ENCODE data around the gene GABRA5.

GABRA5 gene

GRCh38 chr15:26934848-26935247 lies 68.0 kb downstream of the GABRA5 start:
- no peak for DNase-seq

- no peak for DNase-seq
Observed at GRCh38 chr15:26935322-26935721, 68.5 kb downstream of the GABRA5 start.

- no peak for DNase-seq
Observed at GRCh38 chr15:26936502-26936901, 69.6 kb downstream of the GABRA5 start.

- no peak for DNase-seq
Observed at GRCh38 chr15:26937134-26937533, 70.3 kb downstream of the GABRA5 start.

DNA sequence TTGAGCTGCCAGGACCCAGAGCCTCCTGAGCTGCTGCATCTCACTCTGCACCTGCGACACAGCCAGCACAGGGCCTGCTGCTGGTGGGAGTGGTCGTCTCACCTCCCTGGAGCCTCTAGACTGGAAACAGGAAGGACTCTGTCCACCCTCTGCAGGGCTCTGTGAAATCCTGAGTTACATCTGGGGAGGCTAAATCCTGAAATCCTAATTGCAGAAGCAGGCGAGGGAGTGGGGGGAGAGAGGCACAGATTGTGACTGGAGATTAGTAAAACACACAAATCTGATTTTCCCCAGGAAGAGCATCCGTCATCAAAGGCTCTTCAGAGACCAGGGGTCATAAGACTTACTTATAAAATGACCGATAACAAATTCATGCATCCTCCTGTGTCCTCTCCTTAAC lies 72.5 kb downstream of the GABRA5 start:
- peak; percentile 13 for DNase-seq

GRCh38 chr15:26941489-26941888 lies 74.6 kb downstream of the GABRA5 start:
- no peak for DNase-seq

DNA sequence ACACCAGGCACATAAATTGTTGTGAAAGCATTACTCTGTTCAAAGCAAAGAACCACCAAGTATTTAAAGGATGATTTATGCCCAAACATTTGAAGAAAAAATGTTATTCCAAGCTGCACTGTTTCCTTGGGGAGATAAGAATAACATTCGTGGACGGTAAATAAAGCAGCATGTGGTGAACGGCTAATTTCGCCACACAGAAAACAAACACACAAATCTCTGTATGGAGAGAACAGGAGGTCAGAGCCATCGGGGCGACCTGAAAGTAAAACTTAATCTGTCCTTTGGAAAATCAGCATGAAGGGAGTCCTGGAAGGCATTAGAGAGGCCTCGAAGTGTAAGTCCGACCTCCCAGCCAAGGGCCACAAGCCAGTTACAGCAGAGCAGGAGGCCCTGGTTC lies 77.0 kb downstream of the GABRA5 start:
- no peak for DNase-seq

GRCh38 chr15:26945046-26945445 lies 78.2 kb downstream of the GABRA5 start:
- no peak for DNase-seq

DNA sequence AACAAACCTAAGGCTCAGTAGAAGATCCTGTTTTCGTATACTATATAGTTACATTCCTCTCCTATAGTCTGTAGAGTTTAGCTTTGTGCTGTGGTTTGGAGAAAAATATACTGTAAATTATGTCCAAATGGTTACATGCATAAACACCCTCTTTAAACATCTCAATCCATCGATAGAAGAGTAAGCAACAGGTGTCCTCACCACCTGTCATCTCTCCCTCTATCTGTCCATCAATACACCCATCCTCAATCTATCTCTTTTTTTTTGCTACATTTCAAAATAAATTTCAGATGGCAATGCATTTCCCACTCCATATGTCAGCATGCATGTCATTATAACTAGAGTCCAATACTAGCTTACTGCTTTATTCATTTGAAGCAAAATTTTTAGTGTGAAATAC lies 83.1 kb downstream of the GABRA5 start:
- DNase-seq, result no peak

- DNase-seq, result no peak
Observed at GRCh38 chr15:26954403-26954802, 87.5 kb downstream of the GABRA5 start.

GRCh38 chr15:26967719-26968269 lies 100.9 kb downstream of the GABRA5 start:
- DNase-seq, result peak; percentile 89

GRCh38 chr15:26968806-26969205 lies 101.9 kb downstream of the GABRA5 start:
- DNase-seq, result no peak

- peak; percentile 69 for DNase-seq
Observed at GRCh38 chr15:26970712-26971210, 103.9 kb downstream of the GABRA5 start, which contains the start of gene GABRG3. GABRG3 (plus strand) TSS chr15:26971181.

GRCh38 chr15:26971271-26972018 lies 104.6 kb downstream of the GABRA5 start:
- DNase-seq, result peak; percentile 76

- peak; percentile 14 for DNase-seq
Observed at GRCh38 chr15:26972636-26973035, 105.8 kb downstream of the GABRA5 start.

GRCh38 chr15:26974120-26974780 lies 107.4 kb downstream of the GABRA5 start:
- peak; percentile 44 for DNase-seq

- DNase-seq, result no peak
Observed at GRCh38 chr15:26981492-26981891, 114.6 kb downstream of the GABRA5 start.

GRCh38 chr15:26983822-26984221 lies 117.0 kb downstream of the GABRA5 start:
- DNase-seq, result no peak

DNA sequence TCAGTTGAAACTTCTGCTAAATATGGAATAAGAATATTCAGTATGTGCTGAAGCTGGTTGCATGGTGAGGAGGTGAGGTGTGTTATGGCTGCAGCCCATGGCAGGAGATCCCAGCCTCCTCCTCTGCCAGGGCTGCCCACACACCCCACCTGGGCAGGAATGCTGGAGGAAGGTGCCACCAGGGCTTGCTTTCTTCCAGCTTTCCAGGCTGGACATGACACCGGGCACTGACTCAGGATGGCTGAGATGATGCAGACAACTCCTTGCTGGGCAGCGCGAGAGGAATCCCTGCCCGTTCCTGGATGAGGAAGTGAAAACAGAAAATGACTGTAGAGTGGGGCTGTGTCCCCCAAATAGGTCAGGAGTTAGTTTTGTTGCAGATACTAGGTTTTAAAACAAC lies 118.2 kb downstream of the GABRA5 start:
- no peak for DNase-seq

DNA sequence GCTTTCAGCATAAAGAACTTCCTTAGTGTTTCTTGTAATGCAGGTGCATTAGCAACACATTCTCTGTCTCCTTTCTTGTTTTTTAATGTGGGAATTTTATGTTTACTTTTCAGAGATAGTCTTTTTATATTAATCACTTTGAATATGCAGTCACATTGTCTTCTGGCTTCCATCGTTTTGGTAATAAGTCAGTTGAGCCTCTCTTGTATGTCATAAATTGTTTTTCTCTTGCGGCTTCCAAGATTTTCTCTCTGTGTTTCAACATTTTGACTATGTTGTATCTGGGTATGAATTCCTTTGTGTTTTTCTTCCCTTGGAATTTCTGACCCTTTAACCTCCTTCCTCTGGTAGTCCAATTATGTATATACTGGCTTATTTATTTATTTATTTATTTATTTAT lies 129.4 kb downstream of the GABRA5 start:
- DNase-seq, result no peak

Data from retina (tissue), 1 donor.